Epithelial cell of esophagus (primary cell): ENCODE measurements around the gene PPARG.
"Not testable (repeated sequence)": the region's sequence is repeated elsewhere in the genome, so short reads cannot be mapped to it uniquely, and the experiment has no call there.

Experiments
- DNase-seq: peaks from one replicate; pipeline ENCODE4 v3.0.0; 2010; ENCODE audit warnings: low read depth
- H3K4me3 ChIP-seq: 2 replicates; pipeline ENCODE4 v1.5.1; 2011; ENCODE audit warnings: mild to moderate bottlenecking, low read length, control low read depth
- TF ChIP-seq, protein P1 (sequence below): IDR thresholded peaks from 2 replicates; pipeline ENCODE4 v1.5.1; 2011; ENCODE audit warnings: low read depth, mild to moderate bottlenecking, low read length, control low read depth, inconsistent platforms; ENCODE audit not compliant: insufficient read depth; ENCODE audit errors: missing control alignments

Gene PPARG

DNA sequence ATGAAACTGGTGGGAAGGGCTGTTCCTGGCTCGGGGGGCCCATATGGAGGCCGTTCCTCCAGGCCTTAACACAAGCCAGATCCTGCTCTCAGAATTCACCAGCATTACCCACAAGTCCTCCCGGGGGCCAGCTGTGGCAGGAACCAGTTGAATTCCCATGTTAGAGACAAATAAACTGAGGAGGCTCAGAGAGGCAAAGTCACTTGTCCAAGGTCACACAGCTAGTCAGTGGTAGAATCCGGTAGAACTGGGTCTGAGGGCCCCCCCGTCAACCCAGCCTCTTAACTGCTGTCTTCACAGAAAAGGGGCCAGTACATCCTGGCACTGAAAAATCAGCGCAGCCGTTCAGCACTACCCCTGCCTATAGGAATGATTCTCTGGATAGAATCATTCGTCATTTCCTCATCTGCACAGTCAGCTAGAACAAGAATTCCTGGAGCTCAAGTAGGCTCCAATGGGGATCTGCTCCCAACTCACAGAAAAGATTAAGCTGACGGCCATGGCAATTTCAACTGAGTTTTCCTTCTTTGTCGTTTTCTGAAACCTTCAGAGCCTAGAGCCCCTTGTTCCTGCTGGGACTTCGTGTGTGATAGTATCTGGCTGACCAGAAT, 183.2 kb downstream of the PPARG start:
- no peak overlapping the region for H3K4me3 ChIP-seq
- DNase-seq: no peak
- TF ChIP-seq, protein P1, sequence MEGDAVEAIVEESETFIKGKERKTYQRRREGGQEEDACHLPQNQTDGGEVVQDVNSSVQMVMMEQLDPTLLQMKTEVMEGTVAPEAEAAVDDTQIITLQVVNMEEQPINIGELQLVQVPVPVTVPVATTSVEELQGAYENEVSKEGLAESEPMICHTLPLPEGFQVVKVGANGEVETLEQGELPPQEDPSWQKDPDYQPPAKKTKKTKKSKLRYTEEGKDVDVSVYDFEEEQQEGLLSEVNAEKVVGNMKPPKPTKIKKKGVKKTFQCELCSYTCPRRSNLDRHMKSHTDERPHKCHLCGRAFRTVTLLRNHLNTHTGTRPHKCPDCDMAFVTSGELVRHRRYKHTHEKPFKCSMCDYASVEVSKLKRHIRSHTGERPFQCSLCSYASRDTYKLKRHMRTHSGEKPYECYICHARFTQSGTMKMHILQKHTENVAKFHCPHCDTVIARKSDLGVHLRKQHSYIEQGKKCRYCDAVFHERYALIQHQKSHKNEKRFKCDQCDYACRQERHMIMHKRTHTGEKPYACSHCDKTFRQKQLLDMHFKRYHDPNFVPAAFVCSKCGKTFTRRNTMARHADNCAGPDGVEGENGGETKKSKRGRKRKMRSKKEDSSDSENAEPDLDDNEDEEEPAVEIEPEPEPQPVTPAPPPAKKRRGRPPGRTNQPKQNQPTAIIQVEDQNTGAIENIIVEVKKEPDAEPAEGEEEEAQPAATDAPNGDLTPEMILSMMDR: no peak

- DNase-seq: no peak
- TF ChIP-seq, protein P1: no peak
- H3K4me3 ChIP-seq: no peak overlapping the region
Measured at GRCh38 chr3:12472796-12473195, 183.9 kb downstream of the PPARG start.

DNA sequence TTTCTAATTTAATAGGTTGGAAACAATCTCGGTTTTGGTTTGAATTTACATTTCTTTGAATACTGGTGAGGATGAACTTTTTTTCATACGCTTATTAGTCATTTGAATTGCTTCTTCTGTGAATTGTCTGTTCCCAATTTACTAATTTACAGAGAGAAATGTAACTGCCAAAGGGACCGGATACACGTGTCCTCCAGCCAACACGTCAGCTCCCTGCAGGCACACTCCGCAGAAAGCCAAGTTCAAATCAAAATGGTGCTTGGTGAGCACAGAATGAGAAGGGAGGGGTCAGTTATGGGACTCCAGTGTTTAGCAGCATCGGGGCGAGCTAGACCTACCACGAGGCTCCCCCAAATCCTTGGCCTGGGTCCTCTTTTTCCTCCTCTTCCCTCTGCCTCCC, 184.6 kb downstream of the PPARG start:
- H3K4me3 ChIP-seq: no peak overlapping the region
- DNase-seq: no peak
- TF ChIP-seq, protein P1: no peak

- no peak overlapping the region for H3K4me3 ChIP-seq
- peak; percentile 63 for DNase-seq
- TF ChIP-seq, protein P1: no peak
Measured at GRCh38 chr3:12476238-12476897, 187.5 kb downstream of the PPARG start.

DNA sequence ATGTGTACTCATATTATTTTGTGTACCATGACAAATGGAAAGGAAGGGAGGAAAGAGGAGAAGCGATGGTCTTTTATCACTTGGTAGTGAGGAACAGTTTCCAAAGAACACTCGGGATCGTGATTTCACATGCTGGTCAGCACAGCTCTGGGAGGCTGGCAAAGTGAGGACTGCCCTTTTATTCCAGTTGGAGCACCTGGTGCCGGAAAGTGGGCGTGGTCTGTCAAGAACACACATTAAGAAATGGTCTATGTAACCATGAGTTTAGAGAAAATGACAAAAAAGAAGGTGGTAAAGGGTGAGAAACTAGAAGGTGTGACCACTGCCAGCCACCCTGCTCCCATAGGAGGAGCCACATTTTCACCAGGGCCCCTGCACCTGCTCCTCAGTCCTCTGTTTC, 188.4 kb downstream of the PPARG start:
- no peak for DNase-seq
- TF ChIP-seq, protein P1: no peak
- no peak overlapping the region for H3K4me3 ChIP-seq

DNA sequence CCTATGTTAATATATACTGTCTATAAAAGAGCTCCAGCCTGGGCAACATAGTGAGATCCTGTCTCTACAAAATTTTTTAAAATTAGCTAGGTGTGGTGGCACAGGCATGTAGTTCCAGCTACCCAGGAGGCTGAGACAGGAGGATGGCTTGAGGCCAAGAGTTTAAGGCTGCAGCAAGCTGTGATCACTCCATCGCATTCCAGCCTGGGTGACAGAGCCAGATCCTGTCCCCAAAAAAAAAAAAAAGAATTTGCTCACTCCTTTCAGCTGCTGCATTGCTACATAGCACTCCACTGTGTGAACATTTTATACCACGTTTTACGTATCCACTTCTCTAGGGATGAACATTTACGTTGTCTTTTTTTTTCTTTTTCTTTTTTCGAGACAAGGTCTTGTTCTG, 189.5 kb downstream of the PPARG start:
- TF ChIP-seq, protein P1: no peak
- DNase-seq: no peak
- no peak overlapping the region for H3K4me3 ChIP-seq

- DNase-seq, H3K4me3 ChIP-seq: not testable (repeated sequence)
Measured at GRCh38 chr3:12479198-12479597, 190.3 kb downstream of the PPARG start.
